Testis (tissue), 2 donors: ENCODE results near the gene C2CD3.

Experiments
- POLR2A ChIP-seq: fragments of 450-650 bp; IDR thresholded peaks from one replicate; pipeline ENCODE4 v1.6.1; 2017; ENCODE audit warnings: antibody characterized with exemption, mild to moderate bottlenecking, moderate library complexity
- TF ChIP-seq, protein P1 (sequence below), 3 experiments: fragments of 450-650 bp in 2 of 3; fragments of 200-600 bp in 1 of 3; sonication (generic) in 1 of 3; IDR thresholded peaks; one replicate each; pipeline ENCODE4 v1.5.1; 2016 to 2019; ENCODE audit warnings: antibody characterized with exemption in 3 of 3, mild to moderate bottlenecking in 2 of 3, moderate library complexity in 1 of 3

DNA sequence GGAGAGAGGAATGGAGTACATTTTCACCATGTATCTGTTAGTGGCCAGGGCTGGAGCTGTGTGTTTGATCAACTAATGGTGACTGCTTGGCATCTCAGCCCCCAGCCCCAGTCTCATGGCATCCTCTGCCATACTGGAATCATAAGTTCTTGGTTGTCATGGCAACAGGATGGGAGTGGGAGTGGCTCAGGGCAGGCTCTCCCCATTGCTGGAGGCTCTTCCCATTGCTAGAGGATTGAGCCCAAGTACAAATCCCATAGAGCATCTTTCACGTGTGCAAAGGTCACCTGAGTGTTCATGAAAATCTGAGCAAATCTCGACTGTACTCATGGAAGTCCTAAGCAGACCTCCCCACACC is 205.1 kb downstream of the C2CD3 start:
- TF ChIP-seq POLR2A, result no peak
- TF ChIP-seq, protein P1, sequence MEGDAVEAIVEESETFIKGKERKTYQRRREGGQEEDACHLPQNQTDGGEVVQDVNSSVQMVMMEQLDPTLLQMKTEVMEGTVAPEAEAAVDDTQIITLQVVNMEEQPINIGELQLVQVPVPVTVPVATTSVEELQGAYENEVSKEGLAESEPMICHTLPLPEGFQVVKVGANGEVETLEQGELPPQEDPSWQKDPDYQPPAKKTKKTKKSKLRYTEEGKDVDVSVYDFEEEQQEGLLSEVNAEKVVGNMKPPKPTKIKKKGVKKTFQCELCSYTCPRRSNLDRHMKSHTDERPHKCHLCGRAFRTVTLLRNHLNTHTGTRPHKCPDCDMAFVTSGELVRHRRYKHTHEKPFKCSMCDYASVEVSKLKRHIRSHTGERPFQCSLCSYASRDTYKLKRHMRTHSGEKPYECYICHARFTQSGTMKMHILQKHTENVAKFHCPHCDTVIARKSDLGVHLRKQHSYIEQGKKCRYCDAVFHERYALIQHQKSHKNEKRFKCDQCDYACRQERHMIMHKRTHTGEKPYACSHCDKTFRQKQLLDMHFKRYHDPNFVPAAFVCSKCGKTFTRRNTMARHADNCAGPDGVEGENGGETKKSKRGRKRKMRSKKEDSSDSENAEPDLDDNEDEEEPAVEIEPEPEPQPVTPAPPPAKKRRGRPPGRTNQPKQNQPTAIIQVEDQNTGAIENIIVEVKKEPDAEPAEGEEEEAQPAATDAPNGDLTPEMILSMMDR (IDR thresholded peaks at IDR 0.05), result no peak
